SK-N-SH (cell line): ENCODE results near the gene DDA1. TPM values are rescaled to one million over a fixed set of nuclear protein-coding genes. Genes with fewer than 3 reads are reported as not detected.

Experiments used
- CTCF ChIA-PET: fragments of 300-600, 350-600 bp; formaldehyde crosslinking; extraction: SDS; loops from one replicate; lab custom pipeline; 2021; lab: Yijun Ruan, JAX
- POLR2A ChIA-PET: fragments of 350-600 bp; sonication (Branson Sonifier 250); formaldehyde crosslinking; extraction: SDS; loops from one replicate; lab custom pipeline; 2020; ENCODE audit warnings: antibody characterized with exemption, inconsistent platforms; lab: Yijun Ruan, JAX
- DNase-seq: peaks from one replicate; pipeline ENCODE4 v3.0.0; 2012
- H2AFZ ChIP-seq: fragments of 200-600 bp; sonication (generic); 2 replicates; pipeline ENCODE4 v1.8.1; 2016; ENCODE audit warnings: antibody characterized with exemption, mild to moderate bottlenecking, low read depth
- H3F3A ChIP-seq: fragments of 200-600 bp; sonication (generic); replicated peaks from 2 replicates; pipeline ENCODE3; 2016; ENCODE audit warnings: antibody characterized with exemption, mild to moderate bottlenecking; ENCODE audit not compliant: insufficient read depth
- H3K27ac ChIP-seq, 2 experiments: fragments of 200-500 bp in 1 of 2; fragments of 200-600 bp in 1 of 2; sonication (Bioruptor generic) in 1 of 2; sonication (generic), shearing (Covaris generic) in 1 of 2; 2 replicates each; pipeline versions ENCODE4 v1.5.1 to v1.6.1; 2014 to 2016; ENCODE audit warnings: low read depth in 2 of 2, inconsistent platforms in 1 of 2, low read length in 1 of 2, mild to moderate bottlenecking in 1 of 2, mixed read lengths in 1 of 2
- H3K27me3 ChIP-seq: fragments of 200-600 bp; sonication (generic), shearing (Covaris generic); 2 replicates; pipeline ENCODE4 v1.6.1; 2016; ENCODE audit warnings: mixed run types; ENCODE audit not compliant: insufficient read depth
- H3K36me3 ChIP-seq, 2 experiments: fragments of 200-500 bp in 1 of 2; fragments of 200-600 bp in 1 of 2; sonication (Bioruptor generic) in 1 of 2; sonication (generic) in 1 of 2; replicated peaks in 1 of 2; 2 replicates each; pipeline versions ENCODE3 to v1.5.1; 2014 to 2016; ENCODE audit warnings: low read length in 1 of 2, mild to moderate bottlenecking in 1 of 2; ENCODE audit not compliant: insufficient read depth in 2 of 2, control insufficient read depth in 1 of 2
- H3K4me1 ChIP-seq, 2 experiments: fragments of 200-500 bp in 1 of 2; fragments of 200-600 bp in 1 of 2; sonication (Bioruptor generic) in 1 of 2; sonication (generic), shearing (Covaris generic) in 1 of 2; 2 replicates each; pipeline versions ENCODE4 v1.5.1 to v1.6.1; 2014 to 2016; ENCODE audit warnings: low read depth in 1 of 2, low read length in 1 of 2, mixed run types in 1 of 2; ENCODE audit not compliant: insufficient read depth in 2 of 2, control insufficient read depth in 1 of 2
- H3K4me2 ChIP-seq: fragments of 200-600 bp; sonication (generic), shearing (Covaris generic); 2 replicates; pipeline ENCODE4 v1.6.1; 2017; ENCODE audit warnings: mixed run types
- H3K4me3 ChIP-seq, 2 experiments: fragments of 200-500 bp in 1 of 2; fragments of 200-600 bp in 1 of 2; sonication (Bioruptor generic) in 1 of 2; sonication (generic), shearing (Covaris generic) in 1 of 2; 2 replicates each; pipeline versions ENCODE4 v1.5.1 to v1.8.1; 2014 to 2016; ENCODE audit warnings: low read depth in 2 of 2, inconsistent platforms in 1 of 2, low read length in 1 of 2, mild to moderate bottlenecking in 1 of 2, mixed read lengths in 1 of 2, moderate library complexity in 1 of 2
- H3K79me2 ChIP-seq: fragments of 200-600 bp; sonication (generic); 2 replicates; pipeline ENCODE4 v1.8.1; 2017; ENCODE audit warnings: mild to moderate bottlenecking; ENCODE audit not compliant: insufficient read depth
- H3K9ac ChIP-seq: fragments of 200-600 bp; sonication (generic); 2 replicates; pipeline ENCODE4 v1.6.1; 2017; ENCODE audit warnings: mixed run types
- H3K9me2 ChIP-seq: fragments of 200-600 bp; sonication (generic); 2 replicates; pipeline ENCODE4 v1.6.1; 2017; ENCODE audit warnings: mixed run types
- H3K9me3 ChIP-seq: fragments of 200-600 bp; sonication (generic); 2 replicates; pipeline ENCODE4 v1.6.1; 2017; ENCODE audit warnings: mixed run types, mild to moderate bottlenecking, moderate library complexity
- H4K20me1 ChIP-seq: fragments of 200-600 bp; sonication (generic); 2 replicates; pipeline ENCODE4 v1.6.1; 2017; ENCODE audit warnings: mild to moderate bottlenecking, mixed run types; ENCODE audit not compliant: insufficient read depth
- CHD2 ChIP-seq: fragments of 150-350 bp; IDR thresholded peaks from 2 replicates; pipeline ENCODE4 v1.6.1; 2018; ENCODE audit warnings: low read length; ENCODE audit not compliant: partially characterized antibody
- ELF1 ChIP-seq: IDR thresholded peaks from 2 replicates; pipeline ENCODE4 v1.4.0; 2012
- EP300 ChIP-seq, 2 experiments: IDR thresholded peaks; 2 replicates each; pipeline versions ENCODE4 v1.4.0 to v1.6.1; 2012; ENCODE audit warnings: borderline replicate concordance in 1 of 2, low read depth in 1 of 2, low read length in 1 of 2
- EZH2phosphoT487 ChIP-seq: fragments of 200-600 bp; sonication (generic); IDR thresholded peaks from 2 replicates; pipeline ENCODE4 v1.6.1; 2017; ENCODE audit warnings: low read depth, mixed run types, mild to moderate bottlenecking, antibody characterized with exemption, moderate library complexity, borderline replicate concordance
- FOSL2 ChIP-seq: IDR thresholded peaks from 2 replicates; pipeline ENCODE4 v1.4.0; 2012; ENCODE audit warnings: low read depth, mild to moderate bottlenecking, moderate library complexity, borderline replicate concordance
- FOXJ3 ChIP-seq: sonication (generic); formaldehyde crosslinking; IDR thresholded peaks from 2 replicates; pipeline ENCODE4 v1.5.1; 2020; ENCODE audit warnings: mild to moderate bottlenecking, missing genetic modification reagents
- FOXM1 ChIP-seq: IDR thresholded peaks from 2 replicates; pipeline ENCODE4 v1.4.0; 2012; ENCODE audit warnings: low read depth, mild to moderate bottlenecking
- GABPA ChIP-seq: IDR thresholded peaks from 2 replicates; pipeline ENCODE4 v1.4.0; 2012; ENCODE audit warnings: low read depth, mild to moderate bottlenecking
- GATA2 ChIP-seq: sonication (generic); formaldehyde crosslinking; IDR thresholded peaks from 2 replicates; pipeline ENCODE4 v1.5.0; 2020; ENCODE audit warnings: mild to moderate bottlenecking, missing genetic modification reagents
- NFIC ChIP-seq: IDR thresholded peaks from 2 replicates; pipeline ENCODE4 v1.4.0; 2012; ENCODE audit warnings: borderline replicate concordance
- NRF1 ChIP-seq: IDR thresholded peaks from 2 replicates; pipeline ENCODE4 v1.6.1; 2012; ENCODE audit warnings: low read depth, mild to moderate bottlenecking, low read length
- RFX5 ChIP-seq: IDR thresholded peaks from 2 replicates; pipeline ENCODE4 v1.6.1; 2012; ENCODE audit warnings: mild to moderate bottlenecking, improper control_type of control experiment, low read length
- RXRA ChIP-seq: IDR thresholded peaks from 2 replicates; pipeline ENCODE4 v1.4.0; 2012; ENCODE audit warnings: low read depth, mild to moderate bottlenecking, borderline replicate concordance
- SIN3A ChIP-seq: IDR thresholded peaks from 2 replicates; pipeline ENCODE4 v1.6.1; 2012; ENCODE audit warnings: low read depth, mild to moderate bottlenecking, low read length, moderate library complexity, borderline replicate concordance
- SMC3 ChIP-seq: IDR thresholded peaks from 2 replicates; pipeline ENCODE4 v1.6.1; 2012; ENCODE audit warnings: low read depth, low read length, improper control_type of control experiment
- TAF1 ChIP-seq: IDR thresholded peaks from 2 replicates; pipeline ENCODE4 v1.6.1; 2012; ENCODE audit warnings: low read depth, mild to moderate bottlenecking, low read length, moderate library complexity, borderline replicate concordance
- YY1 ChIP-seq: IDR thresholded peaks from 2 replicates; pipeline ENCODE4 v1.4.0; 2012; ENCODE audit warnings: low read depth, mild to moderate bottlenecking
- WGBS: methylation state at CpG from one replicate; pipeline ENCODE4 v1.1.6; 2017; ENCODE audit warnings: low lambda C conversion rate; 5-methylcytosine and 5-hydroxymethylcytosine counted together
- polyA plus RNA-seq, 3 experiments: library from polyadenylated mRNA; depleted of rRNA; stranded (reverse); fragments of >200 nt; gene quantifications; 2 replicates each; pipeline ENCODE4 v1.2.3, GENCODE V29; 2012
- TF ChIP-seq, protein P1 (sequence below): fragments of 200-600 bp; sonication (generic); IDR thresholded peaks from 2 replicates; pipeline ENCODE4 v1.6.1; 2017; ENCODE audit warnings: antibody characterized with exemption, mild to moderate bottlenecking, moderate library complexity
- TF ChIP-seq, protein P2 (sequence below): fragments of 150-350 bp; IDR thresholded peaks from 2 replicates; pipeline ENCODE4 v1.6.1; 2017; ENCODE audit warnings: antibody characterized with exemption, low read length, low read depth, borderline replicate concordance
- TF ChIP-seq, protein P3 (sequence below): IDR thresholded peaks from 2 replicates; pipeline ENCODE4 v1.4.0; 2012; ENCODE audit warnings: low read depth
- TF ChIP-seq, protein P4 (sequence below): IDR thresholded peaks from 2 replicates; pipeline ENCODE4 v1.4.0; 2012; ENCODE audit warnings: low read depth, borderline replicate concordance

The DDA1 gene
- polyA plus RNA-seq, 1 of the 3 experiments (the other 2 are of a cell fraction): 135 TPM

DNA sequence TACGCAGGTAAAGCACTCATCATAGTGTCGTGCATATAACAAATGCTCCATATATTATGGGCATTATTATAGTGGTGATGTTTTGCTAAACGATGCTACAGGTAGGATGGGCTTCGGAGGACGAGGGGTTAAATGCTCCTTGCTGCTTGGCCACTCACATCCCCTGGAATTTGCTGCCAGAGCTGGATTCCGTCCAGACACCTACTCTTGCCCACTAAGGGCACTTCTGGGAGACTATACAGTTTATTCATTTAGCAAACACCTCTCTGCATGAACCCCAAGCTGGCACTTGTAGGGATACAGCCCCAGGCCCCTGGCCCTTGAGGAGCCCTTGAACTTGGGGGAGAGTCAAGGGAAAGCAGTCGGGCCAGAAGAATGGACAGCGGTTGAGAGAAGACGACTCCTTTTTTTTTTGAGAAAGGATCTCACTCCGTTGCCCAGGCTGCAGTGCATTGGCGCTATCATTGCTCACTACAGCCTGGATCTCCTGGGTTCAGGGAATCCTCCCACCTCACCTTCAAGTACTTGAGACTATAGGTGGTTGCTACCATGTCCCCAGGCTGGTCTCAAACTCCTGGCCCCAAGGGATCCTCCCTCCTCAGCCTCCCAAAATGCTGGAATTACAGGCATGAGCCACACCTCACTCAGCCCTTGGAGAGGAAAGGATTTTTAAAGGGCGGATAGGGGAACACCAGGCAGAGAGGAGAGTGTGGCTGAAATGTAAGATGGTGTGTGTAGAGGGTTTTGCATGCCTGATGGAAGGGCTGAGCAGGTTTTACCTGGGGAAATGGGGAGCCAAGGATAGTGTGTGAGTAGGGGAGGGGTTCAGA is 4.8 kb upstream of the DDA1 start:
- Histone ChIP-seq H3K27ac (peak overlapping the region; percentile 12 to 84; a peak in 3 of 4 replicates), H3K4me3 (0 out of 4 replicates have a peak overlapping the region, but pooled peaks of 1 of the 2 experiments have one; percentile 73), H3K4me2 (peak overlapping the region; percentile 92), H3F3A (peaks cover 18% of the 10 kb centered on the region), H3K79me2 (peaks cover 24% of the 10 kb centered on the region), H3K4me1 (peaks cover 12 to 30% of the 10 kb centered on the region in 2 experiments; a peak in 3 of 4 replicates), H3K9me2 (no peaks in the 10 kb centered on the region), H3K36me3 (no peaks in the 10 kb centered on the region), H4K20me1 (no peaks in the 10 kb centered on the region)
- POLR2A ChIA-PET: interaction anchor here (0.8 to 1.6 kb wide), 5 partner anchors 12 to 90 kb away, joined by 3 to 7 read pairs (median 4); partner anchors contain the start of gene USE1
- CTCF ChIA-PET: interaction anchor here (0.7 to 2.1 kb wide), 12 partner anchors 11 to 252 kb away, joined by 3 to 20 read pairs (median 3); no protein-coding TSS in a partner anchor
- DNase-seq: no peak
- TF ChIP-seq YY1 (no peak), EZH2phosphoT487 (no peak), NFIC (peak; percentile 8; the same call in 1 of the 2 replicates), RFX5 (no peak), CHD2 (no peak)
- TF ChIP-seq, protein P1, sequence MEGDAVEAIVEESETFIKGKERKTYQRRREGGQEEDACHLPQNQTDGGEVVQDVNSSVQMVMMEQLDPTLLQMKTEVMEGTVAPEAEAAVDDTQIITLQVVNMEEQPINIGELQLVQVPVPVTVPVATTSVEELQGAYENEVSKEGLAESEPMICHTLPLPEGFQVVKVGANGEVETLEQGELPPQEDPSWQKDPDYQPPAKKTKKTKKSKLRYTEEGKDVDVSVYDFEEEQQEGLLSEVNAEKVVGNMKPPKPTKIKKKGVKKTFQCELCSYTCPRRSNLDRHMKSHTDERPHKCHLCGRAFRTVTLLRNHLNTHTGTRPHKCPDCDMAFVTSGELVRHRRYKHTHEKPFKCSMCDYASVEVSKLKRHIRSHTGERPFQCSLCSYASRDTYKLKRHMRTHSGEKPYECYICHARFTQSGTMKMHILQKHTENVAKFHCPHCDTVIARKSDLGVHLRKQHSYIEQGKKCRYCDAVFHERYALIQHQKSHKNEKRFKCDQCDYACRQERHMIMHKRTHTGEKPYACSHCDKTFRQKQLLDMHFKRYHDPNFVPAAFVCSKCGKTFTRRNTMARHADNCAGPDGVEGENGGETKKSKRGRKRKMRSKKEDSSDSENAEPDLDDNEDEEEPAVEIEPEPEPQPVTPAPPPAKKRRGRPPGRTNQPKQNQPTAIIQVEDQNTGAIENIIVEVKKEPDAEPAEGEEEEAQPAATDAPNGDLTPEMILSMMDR: no peak
- TF ChIP-seq, all 33 proteins: peak for 1
- WGBS: 70% methylated on average over 10 of the region's 12 CpGs
- H2AFZ ChIP-seq: no peak overlapping the region
- H3K9me3 ChIP-seq: no peaks in the 10 kb centered on the region
- no peaks in the 10 kb centered on the region for H3K27me3 ChIP-seq
- no peak overlapping the region for H3K9ac ChIP-seq

DNA sequence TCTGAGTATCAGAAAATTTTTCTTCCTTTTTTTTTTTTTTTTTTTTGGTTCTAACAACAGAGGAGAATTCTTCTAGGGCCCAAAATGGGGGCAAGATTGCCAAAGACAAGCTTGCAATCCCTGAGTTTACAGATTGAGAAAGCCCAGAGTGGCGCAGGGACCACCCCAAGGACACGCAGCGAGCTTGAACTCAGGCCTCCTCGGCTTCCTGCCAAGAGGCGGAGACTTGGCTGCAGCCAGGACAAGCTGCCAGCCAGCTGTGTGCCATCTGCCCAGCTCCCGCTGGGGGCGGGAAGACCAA is 4.2 kb upstream of the DDA1 start:
- Histone ChIP-seq H3K4me1 (peaks cover 12 to 32% of the 10 kb centered on the region in 2 experiments; a peak in 3 of 4 replicates), H3K9ac (no peak overlapping the region), H3K36me3 (no peaks in the 10 kb centered on the region), H3K9me3 (no peaks in the 10 kb centered on the region), H3K4me2 (peak overlapping the region; percentile 92), H3F3A (peaks cover 18% of the 10 kb centered on the region), H3K79me2 (peaks cover 29% of the 10 kb centered on the region), H2AFZ (no peak overlapping the region), H4K20me1 (no peaks in the 10 kb centered on the region), H3K27me3 (no peaks in the 10 kb centered on the region), H3K4me3 (peak overlapping the region in 1 of 2 experiments; percentile 73; a peak in 1 of 4 replicates), H3K27ac (peak overlapping the region; percentile 12 to 84; a peak in 3 of 4 replicates), H3K9me2 (no peaks in the 10 kb centered on the region)
- 0% methylated on average over 1 of the region's 7 CpGs for WGBS
- no peak for DNase-seq
- CTCF ChIA-PET: interaction anchor here (0.7 to 2.1 kb wide), 11 partner anchors 12 to 253 kb away, joined by 3 to 20 read pairs (median 3); no protein-coding TSS in a partner anchor
- POLR2A ChIA-PET: interaction anchor here (0.8 to 1.6 kb wide), 4 partner anchors 12 to 90 kb away, joined by 3 to 7 read pairs (median 5); partner anchors contain the start of gene USE1
- TF ChIP-seq, protein P2, sequence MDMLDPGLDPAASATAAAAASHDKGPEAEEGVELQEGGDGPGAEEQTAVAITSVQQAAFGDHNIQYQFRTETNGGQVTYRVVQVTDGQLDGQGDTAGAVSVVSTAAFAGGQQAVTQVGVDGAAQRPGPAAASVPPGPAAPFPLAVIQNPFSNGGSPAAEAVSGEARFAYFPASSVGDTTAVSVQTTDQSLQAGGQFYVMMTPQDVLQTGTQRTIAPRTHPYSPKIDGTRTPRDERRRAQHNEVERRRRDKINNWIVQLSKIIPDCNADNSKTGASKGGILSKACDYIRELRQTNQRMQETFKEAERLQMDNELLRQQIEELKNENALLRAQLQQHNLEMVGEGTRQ: no peak
- TF ChIP-seq GABPA: no peak
- TF ChIP-seq, protein P3, sequence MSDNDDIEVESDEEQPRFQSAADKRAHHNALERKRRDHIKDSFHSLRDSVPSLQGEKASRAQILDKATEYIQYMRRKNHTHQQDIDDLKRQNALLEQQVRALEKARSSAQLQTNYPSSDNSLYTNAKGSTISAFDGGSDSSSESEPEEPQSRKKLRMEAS: no peak
- TF ChIP-seq SMC3: no peak
- no peak for TF ChIP-seq FOSL2
- no peak for TF ChIP-seq ELF1
- TF ChIP-seq, protein P4, sequence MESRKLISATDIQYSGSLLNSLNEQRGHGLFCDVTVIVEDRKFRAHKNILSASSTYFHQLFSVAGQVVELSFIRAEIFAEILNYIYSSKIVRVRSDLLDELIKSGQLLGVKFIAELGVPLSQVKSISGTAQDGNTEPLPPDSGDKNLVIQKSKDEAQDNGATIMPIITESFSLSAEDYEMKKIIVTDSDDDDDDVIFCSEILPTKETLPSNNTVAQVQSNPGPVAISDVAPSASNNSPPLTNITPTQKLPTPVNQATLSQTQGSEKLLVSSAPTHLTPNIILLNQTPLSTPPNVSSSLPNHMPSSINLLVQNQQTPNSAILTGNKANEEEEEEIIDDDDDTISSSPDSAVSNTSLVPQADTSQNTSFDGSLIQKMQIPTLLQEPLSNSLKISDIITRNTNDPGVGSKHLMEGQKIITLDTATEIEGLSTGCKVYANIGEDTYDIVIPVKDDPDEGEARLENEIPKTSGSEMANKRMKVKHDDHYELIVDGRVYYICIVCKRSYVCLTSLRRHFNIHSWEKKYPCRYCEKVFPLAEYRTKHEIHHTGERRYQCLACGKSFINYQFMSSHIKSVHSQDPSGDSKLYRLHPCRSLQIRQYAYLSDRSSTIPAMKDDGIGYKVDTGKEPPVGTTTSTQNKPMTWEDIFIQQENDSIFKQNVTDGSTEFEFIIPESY: no peak
- TF ChIP-seq TAF1: no peak
- no peak for TF ChIP-seq RFX5
- TF ChIP-seq FOXJ3 (CRISPR knock-in tag): no peak
- no peak for TF ChIP-seq GATA2 (CRISPR knock-in tag)
- TF ChIP-seq EP300 (IDR thresholded peaks at IDR 0.05; ENCODE audit: borderline replicate concordance in 1 of 2, low read depth in 1 of 2, low read length in 1 of 2): no peak
- peak; percentile 19; the same call in 1 of the 2 replicates for TF ChIP-seq RXRA
- TF ChIP-seq YY1: no peak
- TF ChIP-seq NRF1: no peak
- no peak for TF ChIP-seq FOXM1
- TF ChIP-seq SIN3A: peak; percentile 98
- TF ChIP-seq CHD2: no peak
